MCF 10A (cell line): ENCODE measurements around the gene GSE1. TPM values are rescaled to one million over a fixed set of nuclear protein-coding genes. Genes with fewer than 3 reads are reported as not detected.

Source experiments
- BruUV-seq: library from RNA; stranded (reverse); fragments of 400-500 nt; replicated peaks from 2 replicates; lab custom pipeline; 2021; lab: Mats Ljungman, UMichigan
- CTCF ChIA-PET: fragments of 300-600 bp; sonication (Branson Sonifier 250); formaldehyde crosslinking; extraction: SDS; loops from one replicate; lab custom pipeline; 2021; ENCODE audit warnings: antibody characterized with exemption, inconsistent platforms; lab: Yijun Ruan, JAX
- POLR2A ChIA-PET: fragments of 300-600, 350-650 bp; sonication (Branson Sonifier 250); formaldehyde crosslinking; extraction: SDS; loops from one replicate; lab custom pipeline; 2020; ENCODE audit warnings: antibody characterized with exemption, inconsistent platforms; lab: Yijun Ruan, JAX
- DNase-seq: peaks from one replicate; pipeline ENCODE4 v3.0.0-alpha.2; 2018; ENCODE audit not compliant: unreplicated experiment
- H3K27ac Mint-ChIP-seq: one replicate; pipeline ENCODE4 v1.8.0; 2022; ENCODE audit warnings: mild to moderate bottlenecking, low read depth, mixed read lengths; ENCODE audit not compliant: unreplicated experiment
- H3K27me3 Mint-ChIP-seq: one replicate; pipeline ENCODE4 v1.8.0; 2022; ENCODE audit warnings: mixed read lengths; ENCODE audit not compliant: insufficient read depth, unreplicated experiment
- H3K36me3 Mint-ChIP-seq: one replicate; pipeline ENCODE4 v1.8.0; 2022; ENCODE audit warnings: mild to moderate bottlenecking, moderate library complexity, mixed read lengths; ENCODE audit not compliant: insufficient read depth, unreplicated experiment
- H3K4me1 Mint-ChIP-seq: one replicate; pipeline ENCODE4 v1.8.0; 2022; ENCODE audit warnings: mixed read lengths; ENCODE audit not compliant: insufficient read depth, unreplicated experiment
- H3K4me3 Mint-ChIP-seq: one replicate; pipeline ENCODE4 v1.8.0; 2022; ENCODE audit warnings: mild to moderate bottlenecking, moderate library complexity, mixed read lengths; ENCODE audit not compliant: unreplicated experiment
- H3K9me3 Mint-ChIP-seq: one replicate; pipeline ENCODE4 v1.8.0; 2022; ENCODE audit warnings: mixed read lengths; ENCODE audit not compliant: unreplicated experiment
- CTCF ChIP-seq: fragments of 200-600 bp; IDR thresholded peaks from one replicate; pipeline ENCODE4 v1.8.0; 2022; ENCODE audit warnings: antibody characterized with exemption, mild to moderate bottlenecking; ENCODE audit not compliant: unreplicated experiment
- intact Hi-C: fragments of 100-400 bp; cut with micrococcal nuclease; formaldehyde crosslinking; loops from 2 replicates; pipeline ENCODE4 v1.14.1; 2022
- total RNA-seq: library from RNA; stranded (reverse); gene quantifications from 2 replicates; pipeline ENCODE4 v1.2.3, GENCODE V29; 2022

Gene GSE1
- total RNA-seq, 1 experiment from 2014 or later: 52.9 TPM

- Mint-ChIP-seq H3K4me3 (no peak overlapping the region), H3K27ac (no peak overlapping the region), H3K4me1 (no peaks in the 10 kb centered on the region), H3K36me3 (peaks cover 17% of the 10 kb centered on the region), H3K9me3 (no peaks in the 10 kb centered on the region), H3K27me3 (no peaks in the 10 kb centered on the region)
- BruUV-seq: no TSS peak
- TF ChIP-seq CTCF: no peak
- ChIA-PET CTCF (no interaction called here), POLR2A (no interaction called here)
- intact Hi-C loops: no loop called here
- no peak for DNase-seq
These were observed 9.6 kb downstream of the GSE1 start for GRCh38 chr16:85622683-85623082.

- Mint-ChIP-seq H3K9me3 (no peaks in the 10 kb centered on the region), H3K4me1 (no peaks in the 10 kb centered on the region), H3K27ac (no peak overlapping the region), H3K27me3 (no peaks in the 10 kb centered on the region), H3K4me3 (no peak overlapping the region), H3K36me3 (peaks cover 17% of the 10 kb centered on the region)
- TF ChIP-seq CTCF: no peak
- BruUV-seq: no TSS peak
- ChIA-PET POLR2A (no interaction called here), CTCF (interaction anchor here (0.6 kb wide), 1 partner anchor 348 kb away, joined by 3 read pairs; no protein-coding TSS in a partner anchor)
- intact Hi-C loops: no loop called here
- no peak for DNase-seq
These were observed 10.1 kb downstream of the GSE1 start for GRCh38 chr16:85623250-85623649.

- no peak for TF ChIP-seq CTCF
- H3K4me3 Mint-ChIP-seq: no peak overlapping the region
- ChIA-PET CTCF (interaction anchor here (0.6 kb wide), 1 partner anchor 349 kb away, joined by 3 read pairs; no protein-coding TSS in a partner anchor), POLR2A (interaction anchor here (1.6 kb wide), 1 partner anchor 8 kb away, joined by 3 read pairs; no protein-coding TSS in a partner anchor)
- H3K27me3 Mint-ChIP-seq: no peaks in the 10 kb centered on the region
- no peak for DNase-seq
- H3K27ac Mint-ChIP-seq: no peak overlapping the region
- no TSS peak for BruUV-seq
- no peaks in the 10 kb centered on the region for H3K4me1 Mint-ChIP-seq
- H3K36me3 Mint-ChIP-seq: peaks cover 17% of the 10 kb centered on the region
- intact Hi-C loops: no loop called here
- H3K9me3 Mint-ChIP-seq: no peaks in the 10 kb centered on the region
These were observed 11.0 kb downstream of the GSE1 start for GRCh38 chr16:85623997-85624601.

GRCh38 chr16:85624646-85625045 is 11.5 kb downstream of the GSE1 start:
- no TSS peak for BruUV-seq
- Mint-ChIP-seq H3K27ac (no peak overlapping the region), H3K4me3 (no peak overlapping the region), H3K27me3 (no peaks in the 10 kb centered on the region), H3K4me1 (no peaks in the 10 kb centered on the region), H3K9me3 (no peaks in the 10 kb centered on the region), H3K36me3 (peaks cover 21% of the 10 kb centered on the region)
- ChIA-PET POLR2A (interaction anchor here (1.6 kb wide), 1 partner anchor 9 kb away, joined by 3 read pairs; no protein-coding TSS in a partner anchor), CTCF (interaction anchor here (0.6 to 1.2 kb wide), 2 partner anchors 9 to 328 kb away, joined by 3 to 4 read pairs; no protein-coding TSS in a partner anchor)
- DNase-seq: no peak
- TF ChIP-seq CTCF: no peak
- intact Hi-C loops: no loop called here
